Activated T-cell treated with anti-CD3 and anti-CD28 coated beads for 48 hours (primary cell): ENCODE data around the gene NCOA1.
"Not testable (repeated sequence)": the region's sequence is repeated elsewhere in the genome, so short reads cannot be mapped to it uniquely, and the experiment has no call there.

Experiments
- DNase-seq: peaks from one replicate; pipeline ENCODE4 v3.0.0-alpha.2; 2020; ENCODE audit warnings: low read depth

NCOA1 gene

GRCh38 chr2:24632172-24632571 lies 141.1 kb downstream of the NCOA1 start:
- no peak for DNase-seq

- DNase-seq: no peak
Observed at GRCh38 chr2:24635181-24635580, 144.1 kb downstream of the NCOA1 start.

- no peak for DNase-seq
Observed at GRCh38 chr2:24638568-24638967, 147.5 kb downstream of the NCOA1 start.

DNA sequence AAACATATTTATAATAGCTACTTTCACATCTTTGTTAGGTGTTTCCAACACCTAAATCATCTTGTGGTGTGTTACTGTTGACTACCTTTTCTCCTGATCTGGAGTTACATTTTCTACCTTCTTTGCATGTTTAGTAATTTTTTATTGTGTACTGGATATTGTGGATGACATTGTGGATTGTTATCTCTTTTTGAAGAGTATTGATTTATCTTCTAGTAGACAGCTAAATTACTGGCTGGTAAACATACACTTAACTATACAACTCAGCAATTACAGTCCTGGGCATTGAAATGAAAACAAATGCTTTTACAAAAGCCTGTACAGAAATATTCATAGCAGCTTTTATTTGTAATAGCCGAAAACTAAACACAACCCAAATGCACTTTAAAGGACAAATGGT lies 151.3 kb downstream of the NCOA1 start:
- DNase-seq: no peak

- DNase-seq: no peak
Observed at GRCh38 chr2:24643051-24643450, 152.0 kb downstream of the NCOA1 start.

GRCh38 chr2:24644032-24644431 lies 153.0 kb downstream of the NCOA1 start:
- DNase-seq: no peak

- no peak for DNase-seq
Observed at GRCh38 chr2:24650997-24651642, 160.1 kb downstream of the NCOA1 start.

- no peak for DNase-seq
Observed at GRCh38 chr2:24651643-24652003, 160.6 kb downstream of the NCOA1 start.

- no peak for DNase-seq
Observed at GRCh38 chr2:24652265-24653182, 161.5 kb downstream of the NCOA1 start.

DNA sequence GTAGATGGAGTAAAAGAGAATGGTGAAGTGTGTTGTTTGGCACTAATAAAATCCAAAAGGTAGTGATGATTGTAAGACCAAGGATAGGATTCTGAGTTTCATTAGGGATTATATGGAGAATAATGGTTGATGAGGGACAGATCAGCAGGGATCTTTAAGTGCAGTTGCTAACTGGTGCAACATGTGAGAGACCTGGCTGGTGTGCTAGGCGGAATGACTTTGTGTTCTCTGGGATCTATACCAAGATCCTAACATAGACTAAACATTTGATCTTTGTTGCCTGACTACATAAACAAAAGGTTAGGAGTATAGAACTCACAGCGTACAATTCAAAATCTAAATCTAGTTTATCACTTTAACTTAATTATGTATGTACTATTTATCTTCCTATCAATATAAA lies 166.8 kb downstream of the NCOA1 start:
- DNase-seq: no peak

- DNase-seq: no peak
Observed at GRCh38 chr2:24658531-24659202, 167.6 kb downstream of the NCOA1 start.

GRCh38 chr2:24659862-24660261 lies 168.8 kb downstream of the NCOA1 start:
- no peak for DNase-seq

- DNase-seq: no peak
Observed at GRCh38 chr2:24667542-24667941, 176.5 kb downstream of the NCOA1 start.

DNA sequence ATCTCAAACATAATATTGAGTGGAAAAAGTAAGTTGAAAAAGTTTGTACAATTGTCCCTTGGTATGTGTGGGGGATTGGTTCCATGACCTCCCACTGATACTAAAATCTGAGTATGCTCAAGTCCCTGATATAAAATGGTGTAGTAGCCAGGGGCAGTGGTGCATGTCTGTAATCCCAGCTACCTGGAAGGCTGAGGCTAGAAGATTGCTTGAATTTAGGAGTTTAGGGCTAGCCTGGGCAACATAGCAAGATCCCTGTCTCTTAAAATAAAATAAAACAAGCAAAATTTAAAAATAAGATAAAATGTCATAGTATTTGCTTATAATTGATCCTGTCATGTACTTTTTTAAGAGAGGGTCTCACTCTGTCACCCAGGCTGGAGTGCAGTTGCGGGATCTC lies 180.2 kb downstream of the NCOA1 start:
- no peak for DNase-seq

- peak; percentile 1 for DNase-seq
Observed at GRCh38 chr2:24672589-24672988, 181.5 kb downstream of the NCOA1 start.

DNA sequence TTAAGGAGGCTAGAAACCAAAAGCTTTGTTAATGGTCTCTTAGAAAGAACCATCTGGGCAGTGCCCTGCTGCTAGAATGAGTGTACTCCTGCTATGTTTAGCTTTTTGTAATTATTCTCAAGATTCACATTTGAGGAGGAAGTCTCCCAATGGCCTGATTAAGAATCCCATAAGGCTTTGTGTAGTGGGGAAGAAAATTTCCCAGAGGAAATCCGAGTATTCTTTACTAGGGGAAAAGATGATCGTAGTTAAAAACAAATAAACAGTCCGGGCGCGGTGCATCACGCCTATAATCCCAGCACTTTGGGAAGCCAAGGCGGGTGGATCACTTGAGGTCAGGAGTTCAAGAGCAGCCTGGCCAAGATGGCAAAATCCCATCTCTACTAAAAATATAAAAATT lies 184.3 kb downstream of the NCOA1 start:
- DNase-seq: no peak

GRCh38 chr2:24676493-24676892 lies 185.4 kb downstream of the NCOA1 start:
- DNase-seq: no peak

- DNase-seq: not testable (repeated sequence)
Observed at GRCh38 chr2:24678066-24678465, 187.0 kb downstream of the NCOA1 start.

GRCh38 chr2:24680196-24680595 lies 189.1 kb downstream of the NCOA1 start:
- DNase-seq: no peak

- no peak for DNase-seq
Observed at GRCh38 chr2:24682304-24682703, 191.2 kb downstream of the NCOA1 start.

GRCh38 chr2:24683408-24683807 lies 192.4 kb downstream of the NCOA1 start:
- no peak for DNase-seq

DNA sequence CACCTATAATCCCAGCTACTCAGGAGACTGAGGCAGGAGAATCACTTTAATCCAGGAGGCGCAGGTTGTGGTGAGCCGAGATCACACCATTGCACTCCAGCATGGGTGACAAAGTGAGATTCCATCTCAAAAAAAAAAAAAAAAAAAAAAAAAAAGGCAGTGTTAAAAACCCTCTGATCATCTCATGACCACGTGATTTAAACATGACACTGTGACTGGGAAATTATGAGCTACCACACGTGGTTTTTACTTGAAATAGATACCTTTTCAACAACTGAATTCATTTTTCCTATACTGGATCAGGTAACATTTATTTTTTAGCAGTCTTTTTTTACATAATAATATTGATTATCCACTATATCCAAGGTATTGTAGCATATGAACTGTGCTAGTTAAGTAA lies 199.5 kb downstream of the NCOA1 start:
- DNase-seq: no peak

GRCh38 chr2:24691806-24692205 lies 200.8 kb downstream of the NCOA1 start:
- no peak for DNase-seq
